GM18517 (cell line): Measurements from ENCODE around the gene NXN.
"Not testable (repeated sequence)": the region's sequence is repeated elsewhere in the genome, so short reads cannot be mapped to it uniquely, and the experiment has no call there.

Source experiments
- ATAC-seq: cut with Tn5 transposase; IDR thresholded peaks from one replicate; pipeline ENCODE4 v1.9.1; 2021; ENCODE audit warnings: mild to moderate bottlenecking, moderate library complexity; ENCODE audit not compliant: unreplicated experiment

NXN gene

DNA sequence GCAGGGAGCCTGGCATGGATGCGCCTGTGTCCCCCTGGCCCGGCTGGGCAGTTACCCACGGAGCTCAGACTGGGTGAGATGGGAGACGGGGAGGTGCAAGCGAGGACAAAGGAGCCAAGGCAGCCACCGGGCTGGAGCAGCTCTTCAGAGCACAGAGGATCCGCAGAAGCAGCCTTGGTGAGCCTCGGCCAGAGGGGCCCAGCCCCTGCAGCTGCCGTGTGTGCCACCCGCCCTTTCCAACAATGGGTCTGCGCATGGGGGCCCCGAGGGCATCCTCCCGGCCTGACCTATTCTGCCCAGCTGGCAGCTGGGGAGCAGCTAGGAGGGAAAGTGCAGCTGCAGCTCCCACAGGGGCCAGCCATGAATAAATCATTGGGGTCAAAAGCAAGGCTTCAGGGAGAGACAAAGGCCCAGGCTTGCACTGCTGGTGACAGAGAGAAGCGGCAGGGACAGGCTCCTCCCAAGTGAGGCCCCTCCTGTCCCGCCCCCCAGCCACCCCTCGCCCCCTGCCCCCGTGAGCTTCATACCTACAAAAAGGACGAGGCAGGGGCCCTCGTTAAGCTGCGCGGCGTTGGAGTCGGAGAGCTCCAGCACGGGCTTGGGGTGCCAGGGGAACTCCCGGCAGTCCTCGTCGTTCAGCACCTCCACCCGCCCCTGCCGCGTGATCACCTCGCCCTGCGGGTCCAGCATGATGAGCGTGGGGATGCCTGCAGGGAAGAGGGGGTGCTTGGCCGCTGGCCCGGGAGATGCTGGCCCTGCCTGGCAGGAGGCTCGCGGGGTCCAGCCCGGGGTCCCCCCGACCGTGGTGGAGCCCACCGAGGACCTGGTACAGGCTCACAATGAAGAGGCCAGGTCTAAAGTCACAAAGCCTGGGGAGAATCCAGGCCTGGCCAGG is 174.8 kb downstream of the NXN start:
- ATAC-seq: no peak

DNA sequence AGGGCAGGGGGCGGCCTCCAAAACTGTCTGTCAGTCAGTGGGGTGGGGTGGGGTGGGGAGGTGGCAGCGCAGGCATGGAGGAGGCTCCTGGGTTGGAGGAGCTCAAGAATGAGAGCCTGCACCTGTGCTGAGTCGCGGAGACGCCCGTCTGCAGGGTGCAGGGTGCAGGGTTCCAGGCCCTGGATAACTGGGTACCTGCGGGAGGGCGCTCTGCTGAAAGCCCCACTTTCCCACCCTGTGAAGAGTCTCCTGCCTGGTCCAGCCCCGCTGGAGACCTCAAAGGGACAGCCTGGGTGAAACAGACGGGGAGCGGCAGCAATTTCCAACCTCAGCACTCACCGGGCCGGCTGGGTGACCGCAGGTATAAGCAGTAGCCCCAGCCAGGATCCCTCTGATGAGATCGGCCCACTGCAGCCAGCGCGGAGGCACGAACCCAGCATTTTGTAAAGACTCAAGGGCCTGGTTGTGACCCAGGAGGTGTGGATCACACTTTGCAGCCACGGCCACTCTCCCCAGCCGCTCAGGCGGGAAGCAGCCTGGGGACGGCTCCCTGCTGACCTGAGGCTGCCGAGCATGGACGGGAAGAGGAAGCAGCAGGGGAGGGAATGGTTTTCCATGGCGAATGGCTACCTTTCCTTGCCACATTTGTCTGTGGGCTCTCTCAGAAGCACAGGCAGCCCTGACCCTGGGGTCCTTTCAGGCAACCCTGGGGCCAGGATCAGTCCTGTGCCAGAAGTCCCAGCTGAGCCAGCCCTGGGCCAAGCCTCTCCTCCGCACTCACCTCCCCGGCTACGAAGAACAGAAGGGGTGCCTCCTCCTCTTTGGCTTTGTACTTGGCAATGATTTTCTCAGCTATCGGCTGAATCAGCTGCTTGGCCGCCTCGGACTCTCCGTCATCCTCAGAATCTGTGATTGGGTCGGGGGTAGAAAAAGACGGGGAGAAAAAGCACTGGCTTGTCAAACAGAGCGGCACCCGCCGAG is 176.4 kb downstream of the NXN start:
- ATAC-seq: no peak

DNA sequence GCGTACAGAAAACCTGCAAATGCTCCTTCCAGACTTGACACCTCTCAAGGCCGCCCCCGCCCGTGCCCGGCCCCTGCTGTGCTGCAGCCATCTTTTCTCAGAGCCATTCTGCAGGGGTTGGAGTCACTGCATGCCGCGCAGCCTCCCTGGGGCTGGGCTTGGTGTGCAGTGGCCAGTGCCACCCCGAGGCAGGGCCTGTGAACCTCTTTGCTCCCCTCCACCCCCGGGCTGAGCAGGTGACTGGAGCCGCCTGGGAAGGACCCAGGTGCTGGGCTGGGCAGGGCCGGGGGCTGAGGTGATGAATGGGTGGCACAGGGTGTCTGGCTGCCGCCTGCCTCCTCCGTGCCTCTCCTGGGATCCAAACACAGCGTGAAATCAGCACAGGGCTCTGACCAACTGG is 177.1 kb downstream of the NXN start:
- no peak for ATAC-seq

DNA sequence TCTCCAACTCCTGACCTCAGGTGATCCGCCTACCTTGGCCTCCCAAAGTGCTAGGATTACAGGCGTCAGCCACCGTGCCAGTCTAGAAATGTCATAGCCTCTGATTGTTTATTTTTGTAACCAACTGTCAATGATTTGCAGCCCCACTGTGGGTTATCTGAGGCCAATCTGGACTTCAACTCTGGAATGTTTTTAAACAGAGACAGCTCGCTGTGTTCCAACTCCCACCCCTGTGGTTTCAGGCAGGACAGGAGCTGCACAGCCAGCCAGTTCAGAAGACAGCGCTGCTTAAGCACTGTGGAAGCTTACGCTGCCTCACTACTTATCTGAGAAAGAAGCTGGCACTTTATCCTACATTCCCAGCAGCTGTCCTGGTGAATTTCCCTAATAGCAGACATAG is 177.9 kb downstream of the NXN start:
- ATAC-seq: no peak

DNA sequence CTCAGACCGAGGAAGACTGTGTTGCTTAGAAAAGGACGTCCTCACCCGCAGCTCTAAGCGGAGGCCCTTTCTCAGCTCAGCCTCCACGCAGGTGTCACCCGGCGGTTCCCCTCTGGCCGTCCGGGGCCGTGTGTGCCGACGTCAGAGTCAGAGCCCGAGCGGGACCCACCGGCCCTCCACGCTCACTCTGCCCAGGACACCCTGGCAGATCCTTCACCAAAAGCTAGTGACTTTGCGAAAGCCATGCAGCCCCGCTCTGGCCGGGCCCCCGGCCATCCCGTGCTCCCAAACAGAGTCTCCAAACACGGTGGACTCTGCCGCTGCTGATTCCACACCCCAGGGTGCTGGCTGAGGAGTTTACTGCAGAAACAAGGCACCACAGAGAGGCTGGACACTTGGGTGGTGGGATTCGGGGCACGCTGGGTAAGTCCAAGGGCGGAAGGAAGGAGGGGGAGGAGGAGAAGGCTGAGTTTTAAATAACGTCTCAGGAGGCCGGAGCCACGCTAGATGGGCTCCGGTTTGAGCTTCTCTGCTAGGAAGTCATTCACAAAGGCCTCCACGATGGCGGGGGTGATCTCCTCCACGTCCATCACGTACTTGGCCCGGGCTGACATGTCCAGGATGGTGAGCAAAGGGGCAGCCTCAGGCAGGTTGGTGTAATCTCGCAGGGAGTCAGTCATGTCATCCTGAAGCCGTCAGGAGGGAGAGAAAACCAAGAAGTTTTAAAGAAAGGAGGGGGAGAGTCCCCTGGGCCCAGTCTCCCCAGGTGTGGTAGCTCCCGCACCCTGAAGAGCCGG is 178.9 kb downstream of the NXN start:
- ATAC-seq: no peak

DNA sequence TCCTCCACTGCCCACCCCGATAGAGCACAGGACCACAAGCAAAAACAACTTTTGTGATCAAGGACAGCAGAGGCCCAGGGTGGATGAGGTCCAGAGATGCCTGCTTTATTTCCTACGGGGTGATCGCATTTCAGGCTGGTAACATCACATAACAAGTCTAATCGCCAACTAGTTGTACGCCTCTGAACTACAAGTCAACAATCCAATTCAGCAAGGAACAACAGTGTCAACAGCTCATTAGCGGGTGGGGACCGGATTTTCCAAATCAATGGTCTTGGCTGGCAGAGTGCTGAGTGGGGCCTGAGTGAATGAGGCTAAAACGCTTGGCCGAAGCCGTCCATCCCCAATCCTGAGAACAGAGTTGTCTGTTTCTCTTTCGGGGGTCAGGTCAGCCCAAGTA is 180.3 kb downstream of the NXN start:
- no peak for ATAC-seq

DNA sequence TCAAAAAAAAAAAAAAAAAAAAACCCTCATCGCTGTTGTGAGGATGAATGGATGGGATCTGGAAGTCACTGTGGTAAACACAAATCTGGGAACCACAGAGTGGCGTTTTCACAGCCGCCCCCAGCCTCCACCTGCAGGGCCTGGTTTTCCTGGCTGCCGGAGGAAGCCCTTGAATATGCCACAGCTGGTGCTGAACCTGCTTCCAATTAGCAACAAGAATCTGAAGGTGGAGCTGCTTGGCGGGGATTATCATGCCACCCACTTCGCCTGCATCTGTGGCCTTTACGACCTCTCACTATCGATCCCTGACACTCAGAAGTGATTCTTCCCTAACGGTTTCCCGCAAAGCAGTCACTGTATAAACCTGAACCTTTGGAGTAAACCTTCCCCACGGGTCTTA is 181.3 kb downstream of the NXN start:
- ATAC-seq: no peak

DNA sequence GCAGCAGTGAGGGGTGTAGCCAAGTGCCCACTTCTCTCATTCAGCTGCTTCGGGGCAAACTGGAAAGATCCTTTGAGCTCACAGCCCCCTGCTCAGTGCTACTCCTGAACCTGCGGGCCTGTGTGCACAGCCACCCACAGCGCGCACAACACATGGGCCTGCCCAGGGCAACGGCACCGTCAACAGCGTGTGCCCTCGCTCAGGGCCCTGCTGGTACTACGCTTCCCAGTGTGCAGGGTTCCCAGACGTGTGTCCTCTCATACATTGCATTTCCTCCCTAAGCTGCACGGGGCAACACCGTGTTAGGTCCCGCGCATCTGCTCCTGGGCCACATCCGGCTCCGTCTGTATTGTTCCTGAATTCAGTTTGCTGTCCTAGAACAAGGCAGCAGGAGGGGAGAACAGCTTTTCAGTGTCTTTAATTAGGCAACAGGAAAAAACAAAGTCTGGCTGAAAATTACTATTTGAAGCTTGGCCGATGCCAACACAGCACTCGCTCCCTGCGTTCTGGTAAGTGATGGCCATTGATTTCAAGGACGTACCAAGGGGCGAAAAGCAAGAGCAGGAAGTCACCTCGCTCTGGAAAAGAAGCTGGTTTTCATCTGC is 182.2 kb downstream of the NXN start:
- ATAC-seq: no peak

DNA sequence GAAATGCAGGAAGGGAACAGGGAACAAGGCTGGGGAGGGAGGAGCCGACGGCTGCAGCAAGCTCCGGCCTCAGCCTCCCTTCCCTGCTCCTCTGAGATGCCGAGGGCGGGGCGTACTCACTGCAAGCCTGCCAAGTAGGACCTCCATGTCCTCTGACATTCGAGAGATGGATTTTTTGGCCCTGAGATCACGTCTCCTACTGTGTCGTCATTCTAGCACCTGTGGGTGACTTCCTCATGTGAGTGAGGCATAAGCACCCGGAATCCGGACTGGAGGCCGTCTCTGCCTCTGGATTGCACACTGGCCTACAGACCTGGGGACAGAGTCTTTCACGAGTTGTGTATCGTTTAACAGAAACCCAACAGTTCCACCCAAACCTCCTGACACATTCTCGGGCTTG is 183.0 kb downstream of the NXN start:
- ATAC-seq: no peak

DNA sequence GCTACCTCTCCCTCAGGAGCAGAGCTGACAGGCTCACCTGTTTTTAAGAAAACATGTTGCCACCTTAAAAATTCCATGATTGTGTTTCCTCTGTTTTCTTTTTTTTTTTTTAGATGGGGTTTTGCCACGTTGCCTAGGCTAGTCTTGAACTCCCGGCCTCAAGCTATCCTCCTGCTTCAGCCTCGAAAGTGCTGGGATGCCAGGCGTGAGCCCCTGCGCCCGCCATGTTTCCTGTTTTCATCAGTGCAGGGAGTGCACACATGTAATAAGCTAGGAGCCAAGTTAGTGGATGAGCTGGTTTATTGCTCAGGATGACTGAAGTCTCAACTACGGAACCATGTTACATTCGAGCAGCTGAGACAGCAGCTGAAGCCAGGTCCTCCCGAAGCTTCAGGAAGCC is 183.9 kb downstream of the NXN start:
- ATAC-seq: no peak

DNA sequence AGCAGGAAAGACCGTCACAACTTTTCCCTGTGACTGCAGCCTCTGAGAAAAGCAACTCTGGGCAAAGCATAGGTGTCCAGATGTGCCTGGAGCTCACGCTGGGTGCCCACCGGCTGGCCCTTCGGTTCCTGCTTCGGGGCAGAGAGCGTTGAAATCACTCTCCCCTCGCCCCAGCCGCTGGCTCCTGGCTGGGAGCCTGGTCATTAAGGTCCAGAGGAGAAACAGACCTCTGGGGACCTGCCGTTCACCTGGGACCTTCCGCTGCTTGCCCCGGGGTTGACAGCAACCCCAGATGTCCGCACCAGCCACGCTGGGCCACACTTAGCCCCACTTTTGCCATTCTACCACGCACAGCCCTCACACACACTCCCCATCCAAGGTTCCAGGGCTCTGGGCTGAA is 184.3 kb downstream of the NXN start:
- ATAC-seq: no peak

DNA sequence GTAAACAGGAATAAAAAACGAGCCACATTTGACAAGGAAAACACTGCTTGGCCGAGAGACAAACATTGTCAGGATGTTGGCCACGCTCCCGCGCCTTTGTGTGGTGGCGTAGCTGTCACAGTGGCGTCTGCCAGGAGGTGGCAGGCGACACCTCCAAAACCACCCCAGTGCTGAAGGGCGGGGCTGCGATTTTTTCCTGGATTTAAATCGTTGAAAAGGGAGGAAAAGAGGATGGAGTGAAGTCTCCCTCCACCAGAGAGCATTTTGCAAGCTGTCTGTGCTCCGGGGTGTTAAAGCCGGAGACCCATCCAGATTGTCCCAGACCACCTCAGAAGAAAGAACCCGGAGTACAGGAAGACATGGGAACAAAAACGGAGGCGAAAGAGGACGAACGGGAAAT is 184.7 kb downstream of the NXN start:
- no peak for ATAC-seq

DNA sequence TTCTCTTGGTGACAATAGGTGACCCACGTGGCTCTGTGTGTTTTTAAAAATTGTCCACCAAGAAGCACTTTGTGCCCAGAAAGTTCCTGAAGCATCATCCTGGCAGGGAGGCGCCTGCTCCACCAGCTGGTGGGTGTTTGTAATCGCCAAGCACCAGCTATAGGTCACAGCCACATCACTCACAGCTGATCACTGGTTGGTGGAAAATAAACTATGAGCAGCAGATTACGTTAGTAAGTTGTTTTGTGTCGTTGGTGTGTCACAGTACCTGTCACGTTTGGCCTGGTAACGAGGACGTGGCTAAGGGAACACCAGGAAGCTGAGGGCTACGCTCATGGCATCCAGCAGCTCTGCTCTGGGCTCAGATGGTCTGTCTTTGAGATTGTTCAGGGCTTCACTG is 187.3 kb downstream of the NXN start:
- ATAC-seq: no peak

DNA sequence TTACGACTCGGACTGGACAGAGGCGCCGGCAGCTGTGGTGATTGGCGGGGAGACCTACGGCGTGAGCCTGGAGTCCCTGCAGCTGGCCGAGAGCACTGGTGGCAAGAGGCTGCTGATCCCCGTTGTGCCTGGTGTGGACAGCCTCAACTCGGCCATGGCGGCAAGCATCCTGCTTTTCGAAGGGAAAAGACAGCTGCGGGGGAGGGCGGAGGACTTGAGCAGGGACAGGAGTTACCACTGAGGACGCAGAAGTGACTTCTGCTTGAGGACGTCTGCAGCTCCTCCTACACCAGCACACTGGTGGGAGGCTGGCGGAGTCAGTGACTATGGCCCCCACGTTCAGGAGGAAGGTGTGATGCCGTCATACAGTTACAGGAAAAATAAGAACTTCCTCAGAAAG is 187.7 kb downstream of the NXN start:
- ATAC-seq: no peak

DNA sequence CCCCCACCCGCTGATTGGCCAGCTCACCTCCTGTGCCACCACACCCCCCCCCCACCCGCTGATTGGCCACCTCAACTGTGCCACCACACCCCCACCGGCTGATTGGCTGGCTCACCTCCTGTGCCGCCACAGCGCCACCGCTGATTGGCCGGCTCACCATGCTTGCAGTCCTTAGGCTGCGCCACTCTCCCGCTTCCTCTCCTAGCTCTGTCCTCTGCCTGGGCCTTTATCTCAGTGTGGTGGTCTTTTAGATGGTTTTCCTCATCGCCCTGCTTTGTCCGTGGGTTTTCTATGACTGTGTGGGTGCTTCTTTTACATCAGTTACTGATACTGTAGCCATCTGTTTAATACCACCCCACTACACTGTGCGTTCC is 188.7 kb downstream of the NXN start:
- ATAC-seq: not testable (repeated sequence)

DNA sequence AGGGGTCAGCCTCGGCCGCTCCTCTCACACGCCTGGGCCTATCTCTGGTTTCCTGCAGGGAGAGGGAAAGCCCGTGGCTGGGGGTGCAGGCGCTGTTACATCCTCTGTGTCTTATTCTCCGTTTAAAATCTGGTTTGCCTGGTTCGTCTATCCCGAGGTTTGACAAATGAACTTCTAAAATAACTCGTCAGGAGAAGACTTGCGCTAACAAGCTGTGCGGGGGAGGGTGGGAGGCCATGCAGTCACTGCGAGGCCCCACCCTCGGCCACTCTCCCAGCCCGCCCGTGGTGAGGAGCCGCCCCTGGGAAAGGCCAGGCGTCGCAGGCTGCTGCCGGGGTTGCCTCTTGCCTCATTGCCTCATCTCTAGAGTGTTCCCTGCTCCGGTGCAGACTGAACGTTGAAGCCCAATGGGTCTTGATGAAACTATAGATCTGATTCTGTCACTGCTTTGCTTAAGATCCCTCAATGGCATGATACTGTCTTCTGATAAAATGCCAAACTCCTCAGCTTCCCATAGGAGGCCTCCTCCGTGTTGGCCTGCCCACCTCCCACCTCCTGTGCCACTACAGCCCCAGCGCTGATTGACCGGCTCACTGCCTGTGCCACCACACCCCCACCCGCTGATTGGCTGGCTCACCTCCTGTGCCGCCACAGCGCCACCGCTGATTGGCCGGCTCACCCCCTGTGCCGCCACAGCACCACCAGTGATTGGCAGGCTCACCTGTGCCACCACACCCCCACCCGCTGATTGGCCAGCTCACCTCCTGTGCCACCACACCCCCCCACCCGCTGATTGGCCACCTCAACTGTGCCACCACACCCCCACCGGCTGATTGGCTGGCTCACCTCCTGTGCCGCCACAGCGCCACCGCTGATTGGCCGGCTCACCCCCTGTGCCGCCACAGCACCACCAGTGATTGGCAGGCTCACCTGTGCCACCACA is 189.4 kb downstream of the NXN start:
- ATAC-seq: not testable (repeated sequence)

DNA sequence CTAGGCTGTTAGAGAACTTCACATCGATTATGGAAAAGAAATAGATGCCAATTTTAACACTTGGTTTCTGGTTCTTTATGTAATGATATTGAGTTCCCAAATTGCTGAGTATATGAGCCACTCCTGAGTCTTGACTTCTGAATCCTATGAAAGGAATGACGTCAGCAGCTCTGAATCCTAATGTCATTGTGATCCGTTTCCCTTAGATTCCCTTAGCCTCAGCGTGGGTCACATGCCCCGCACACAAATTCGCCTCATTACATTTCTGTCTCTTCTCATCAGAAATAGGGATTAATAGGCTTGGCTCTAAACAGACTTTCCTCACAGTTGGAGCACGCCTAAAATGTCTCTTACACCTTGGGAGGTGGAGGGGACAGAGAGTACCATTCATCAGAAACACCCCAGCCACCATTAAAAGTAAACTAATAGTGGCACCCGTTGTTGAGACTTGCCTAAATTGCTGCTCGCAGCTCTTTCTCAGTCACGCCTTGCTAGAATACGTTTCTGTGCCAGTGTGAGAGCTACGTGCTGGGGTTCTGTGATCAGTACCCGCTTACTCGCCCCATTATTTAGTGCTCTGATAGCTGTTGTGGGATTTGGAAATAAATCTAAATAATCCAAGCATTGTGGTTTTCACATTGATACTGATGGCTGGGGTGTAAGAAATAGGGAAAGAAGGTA is 190.3 kb downstream of the NXN start:
- ATAC-seq: no peak

DNA sequence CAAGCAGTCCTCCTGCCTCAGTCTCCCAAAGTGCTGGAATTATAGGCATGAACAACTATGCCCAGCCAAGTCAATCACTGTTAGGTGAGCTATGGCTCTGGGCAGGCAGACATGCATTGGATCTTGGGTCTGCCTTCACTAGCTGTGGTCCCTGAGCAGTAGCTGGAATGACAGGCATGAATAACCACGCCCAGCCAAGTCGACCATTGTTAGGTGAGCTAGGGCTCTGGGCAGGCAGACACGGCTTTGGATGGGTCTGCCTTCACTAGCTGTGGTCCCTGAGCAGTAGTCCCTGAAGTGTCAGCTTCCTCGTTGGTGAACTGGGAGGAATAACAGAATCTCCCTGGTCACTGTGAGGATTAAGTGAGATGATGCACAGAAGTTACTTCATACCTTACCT is 191.0 kb downstream of the NXN start:
- no peak for ATAC-seq

DNA sequence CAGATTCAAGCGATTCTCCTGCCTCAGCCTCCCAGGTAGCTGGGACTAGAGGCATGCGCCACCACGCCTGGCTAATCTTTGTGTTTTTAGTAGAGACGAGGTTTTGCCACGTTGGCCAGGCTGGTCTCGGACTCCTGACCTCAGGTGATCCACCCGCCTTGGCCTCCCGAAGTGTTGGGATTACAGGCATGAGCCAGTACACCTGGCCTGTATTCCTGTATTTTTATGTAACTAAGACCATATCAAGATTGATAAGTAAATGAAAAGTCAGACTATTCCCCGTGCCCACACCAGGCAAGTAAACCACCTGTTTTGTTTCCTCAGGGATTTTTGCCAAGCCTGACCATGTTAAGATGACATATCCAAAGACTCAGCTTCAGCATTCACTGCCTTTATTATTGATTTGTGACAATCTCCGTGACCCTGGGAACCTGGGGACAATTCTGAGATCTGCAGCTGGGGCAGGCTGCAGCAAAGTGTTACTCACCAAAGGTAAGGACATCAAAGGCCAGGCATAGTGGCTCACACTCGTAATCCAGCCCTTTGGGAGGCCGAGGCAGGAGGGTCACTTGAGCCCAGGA is 191.8 kb downstream of the NXN start:
- ATAC-seq: no peak
